Nephron (organoid): ENCODE data around the gene HMGCS1.
A peak's percentile ranks its signal among the peaks of the same experiment; 100 is the strongest.
"Not testable (repeated sequence)": the region's sequence is repeated elsewhere in the genome, so short reads cannot be mapped to it uniquely, and the experiment has no call there.

Source experiments
- H3K27ac Mint-ChIP-seq, 3 experiments: 2 replicates each; pipeline ENCODE4 v1.8.0; 2020; ENCODE audit warnings: mixed read lengths in 3 of 3, mild to moderate bottlenecking in 2 of 3, moderate library complexity in 1 of 3
- H3K27me3 Mint-ChIP-seq: 2 replicates; pipeline ENCODE4 v1.8.0; 2021; ENCODE audit warnings: low read depth, mild to moderate bottlenecking, moderate library complexity, mixed read lengths
- H3K36me3 Mint-ChIP-seq: 2 replicates; pipeline ENCODE4 v1.8.0; 2020; ENCODE audit warnings: low read depth, mixed read lengths
- H3K4me1 Mint-ChIP-seq: 2 replicates; pipeline ENCODE4 v1.8.0; 2020; ENCODE audit warnings: mixed read lengths
- H3K4me3 Mint-ChIP-seq, 3 experiments: 2 replicates each; pipeline ENCODE4 v1.8.0; 2020; ENCODE audit warnings: mild to moderate bottlenecking in 3 of 3, mixed read lengths in 3 of 3, moderate library complexity in 2 of 3
- H3K9me3 Mint-ChIP-seq: 2 replicates; pipeline ENCODE4 v1.8.0; 2020; ENCODE audit warnings: mixed read lengths
- TF ChIP-seq, protein P1 (sequence below), 3 experiments: fragments of 200-600 bp; sonication (generic); IDR thresholded peaks; one replicate each; pipeline ENCODE4 v1.5.0; 2021; ENCODE audit warnings: antibody characterized with exemption in 3 of 3; ENCODE audit not compliant: unreplicated experiment in 3 of 3

Gene HMGCS1

GRCh38 chr5:43309637-43310036 lies 3.6 kb downstream of the HMGCS1 start:
- Mint-ChIP-seq H3K27ac (peak overlapping the region; percentile 8 to 85 (median 30)), H3K4me3 (peak overlapping the region; percentile 55 to 64 (median 55)), H3K36me3 (peaks cover 10% of the 10 kb centered on the region), H3K27me3 (no peaks in the 10 kb centered on the region), H3K4me1 (peaks cover 71% of the 10 kb centered on the region), H3K9me3 (no peaks in the 10 kb centered on the region)
- TF ChIP-seq, protein P1, sequence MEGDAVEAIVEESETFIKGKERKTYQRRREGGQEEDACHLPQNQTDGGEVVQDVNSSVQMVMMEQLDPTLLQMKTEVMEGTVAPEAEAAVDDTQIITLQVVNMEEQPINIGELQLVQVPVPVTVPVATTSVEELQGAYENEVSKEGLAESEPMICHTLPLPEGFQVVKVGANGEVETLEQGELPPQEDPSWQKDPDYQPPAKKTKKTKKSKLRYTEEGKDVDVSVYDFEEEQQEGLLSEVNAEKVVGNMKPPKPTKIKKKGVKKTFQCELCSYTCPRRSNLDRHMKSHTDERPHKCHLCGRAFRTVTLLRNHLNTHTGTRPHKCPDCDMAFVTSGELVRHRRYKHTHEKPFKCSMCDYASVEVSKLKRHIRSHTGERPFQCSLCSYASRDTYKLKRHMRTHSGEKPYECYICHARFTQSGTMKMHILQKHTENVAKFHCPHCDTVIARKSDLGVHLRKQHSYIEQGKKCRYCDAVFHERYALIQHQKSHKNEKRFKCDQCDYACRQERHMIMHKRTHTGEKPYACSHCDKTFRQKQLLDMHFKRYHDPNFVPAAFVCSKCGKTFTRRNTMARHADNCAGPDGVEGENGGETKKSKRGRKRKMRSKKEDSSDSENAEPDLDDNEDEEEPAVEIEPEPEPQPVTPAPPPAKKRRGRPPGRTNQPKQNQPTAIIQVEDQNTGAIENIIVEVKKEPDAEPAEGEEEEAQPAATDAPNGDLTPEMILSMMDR (IDR thresholded peaks at IDR 0.05; ENCODE audit: unreplicated experiment in 3 of 3): no peak

DNA sequence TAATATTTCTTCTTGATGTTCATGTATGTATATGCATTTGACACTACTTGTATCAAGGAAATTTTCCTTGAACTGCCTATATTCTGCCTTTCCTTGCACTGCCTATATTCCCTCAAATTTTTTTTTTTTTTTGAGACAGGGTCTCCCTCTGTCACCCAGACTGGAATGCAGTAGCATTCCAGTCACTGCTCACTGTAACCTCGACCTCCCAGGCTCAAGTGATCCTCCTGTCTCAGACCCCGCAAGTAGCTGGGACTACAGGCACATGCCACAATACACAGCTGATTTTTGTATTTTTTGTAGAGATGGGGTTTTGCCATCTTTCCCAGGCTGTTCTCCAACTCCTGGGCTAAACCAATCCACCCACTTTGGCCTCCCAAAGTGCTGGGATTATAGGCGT lies 4.1 kb downstream of the HMGCS1 start:
- Mint-ChIP-seq H3K36me3 (peaks cover 11% of the 10 kb centered on the region), H3K27me3 (no peaks in the 10 kb centered on the region), H3K4me1 (peaks cover 66% of the 10 kb centered on the region), H3K27ac (peak overlapping the region; percentile 8 to 85 (median 30)), H3K9me3 (no peaks in the 10 kb centered on the region), H3K4me3 (peak overlapping the region; percentile 54 to 64 (median 55))
- TF ChIP-seq, protein P1 (IDR thresholded peaks at IDR 0.05; ENCODE audit: unreplicated experiment in 3 of 3): no peak

DNA sequence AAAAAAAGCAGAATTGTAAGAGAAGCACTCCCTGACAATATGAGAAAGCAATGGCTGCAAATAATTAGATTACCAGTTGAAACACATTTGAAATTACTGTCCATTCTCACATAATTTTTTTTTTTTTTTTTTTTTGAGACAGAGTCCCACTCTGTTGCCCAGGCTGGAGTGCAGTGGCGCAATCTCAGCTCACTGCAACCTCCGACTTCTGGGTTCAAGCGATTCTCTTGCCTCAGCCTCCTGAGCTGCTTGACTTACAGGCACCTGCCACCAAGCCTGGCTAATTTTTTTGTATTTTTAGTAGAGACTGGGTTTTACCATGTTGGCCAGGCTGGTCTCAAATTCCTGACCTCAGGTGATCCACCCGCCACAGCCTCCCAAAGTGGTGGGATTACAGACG lies 6.3 kb downstream of the HMGCS1 start:
- not testable (repeated sequence) for H3K27me3 Mint-ChIP-seq, H3K9me3 Mint-ChIP-seq
- Mint-ChIP-seq H3K4me1 (peaks cover 66% of the 10 kb centered on the region), H3K4me3 (peak overlapping the region in 1 of 3 experiments; percentile 34), H3K27ac (peak overlapping the region in 1 of 3 experiments; percentile 40), H3K36me3 (peaks cover 30% of the 10 kb centered on the region)

DNA sequence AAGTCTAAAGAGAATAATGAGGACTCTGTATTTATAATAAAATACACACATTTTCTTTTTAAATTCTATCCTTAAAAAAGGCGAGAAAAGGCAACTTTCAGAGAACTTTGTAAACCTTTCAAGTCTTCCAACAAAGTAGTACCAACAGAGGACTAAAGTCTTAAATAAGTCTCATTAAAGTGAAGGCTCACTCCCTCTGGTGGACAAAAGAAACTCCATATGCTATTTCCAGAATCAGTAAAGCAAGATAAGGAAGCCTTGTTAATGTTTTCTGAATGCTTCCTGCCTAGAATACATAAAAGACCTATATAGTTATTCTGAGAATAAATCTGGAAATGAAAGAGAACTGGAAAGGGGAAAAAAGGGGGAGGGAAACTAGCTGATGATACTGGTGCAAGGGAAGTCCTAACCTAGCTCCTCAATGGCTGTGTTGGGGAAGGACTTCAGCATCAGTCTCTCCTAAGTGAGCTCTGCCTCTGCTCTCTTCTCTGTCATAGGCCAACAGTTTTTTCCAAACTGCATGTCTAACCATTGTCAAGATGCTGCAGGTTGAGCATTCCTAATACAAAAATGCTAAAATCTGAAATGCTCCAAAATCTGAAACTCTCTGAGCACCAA lies 7.2 kb downstream of the HMGCS1 start:
- Mint-ChIP-seq H3K4me1 (peaks cover 63% of the 10 kb centered on the region), H3K9me3 (no peaks in the 10 kb centered on the region), H3K36me3 (peaks cover 38% of the 10 kb centered on the region), H3K27me3 (no peaks in the 10 kb centered on the region), H3K27ac (peak overlapping the region in 2 of 3 experiments; percentile 41 to 54), H3K4me3 (no peak overlapping the region)
- TF ChIP-seq, protein P1 (IDR thresholded peaks at IDR 0.05; ENCODE audit: unreplicated experiment in 3 of 3): peak; percentile 61 to 66 (median 62)

GRCh38 chr5:43304525-43304924 lies 8.7 kb downstream of the HMGCS1 start:
- H3K27ac Mint-ChIP-seq: no peak overlapping the region
- H3K4me3 Mint-ChIP-seq: no peak overlapping the region
- peaks cover 49% of the 10 kb centered on the region for H3K36me3 Mint-ChIP-seq
- H3K9me3 Mint-ChIP-seq: no peaks in the 10 kb centered on the region
- TF ChIP-seq, protein P1 (IDR thresholded peaks at IDR 0.05; ENCODE audit: unreplicated experiment in 3 of 3): no peak
- peaks cover 49% of the 10 kb centered on the region for H3K4me1 Mint-ChIP-seq
- no peaks in the 10 kb centered on the region for H3K27me3 Mint-ChIP-seq

DNA sequence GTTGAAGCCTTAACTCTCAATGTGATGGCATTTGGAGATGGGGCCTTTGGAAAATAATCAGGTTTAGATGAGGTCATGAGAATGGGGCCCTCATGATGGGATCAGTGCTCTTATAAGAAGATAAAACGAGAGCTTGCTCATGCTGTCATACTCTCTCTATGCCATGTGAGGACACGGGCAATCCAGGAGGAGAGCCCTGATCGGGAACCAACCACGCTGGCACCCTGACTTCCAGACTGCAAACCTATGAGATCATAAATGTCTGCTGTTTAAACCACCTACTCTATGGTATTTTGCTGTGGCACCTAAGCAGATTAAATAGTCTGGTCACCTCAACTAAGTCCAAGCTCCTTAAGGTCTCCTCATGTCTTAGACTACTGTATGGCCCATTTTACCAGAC lies 10.0 kb downstream of the HMGCS1 start:
- TF ChIP-seq, protein P1 (IDR thresholded peaks at IDR 0.05; ENCODE audit: unreplicated experiment in 3 of 3): no peak
- no peak overlapping the region for H3K4me3 Mint-ChIP-seq
- H3K27ac Mint-ChIP-seq: no peak overlapping the region
- H3K4me1 Mint-ChIP-seq: peaks cover 42% of the 10 kb centered on the region
- peaks cover 56% of the 10 kb centered on the region for H3K36me3 Mint-ChIP-seq
- H3K9me3 Mint-ChIP-seq: no peaks in the 10 kb centered on the region
- no peaks in the 10 kb centered on the region for H3K27me3 Mint-ChIP-seq
